MM.1S (cell line): ENCODE measurements around the gene PIGH.
"Not testable (repeated sequence)": the region's sequence is repeated elsewhere in the genome, so short reads cannot be mapped to it uniquely, and the experiment has no call there.

ENCODE experiments used
- DNase-seq: peaks from one replicate; pipeline ENCODE4 v3.0.0-alpha.2; 2015
- H2AFZ ChIP-seq: fragments of 300-600 bp; sonication (generic); 2 replicates; pipeline ENCODE4 v1.6.0; 2016; ENCODE audit warnings: antibody characterized with exemption, low read length
- H3F3A ChIP-seq: fragments of 300-600 bp; sonication (generic); 2 replicates; pipeline ENCODE4 v1.6.1; 2016; ENCODE audit warnings: mild to moderate bottlenecking, antibody characterized with exemption, low read length, moderate library complexity, mixed read lengths; ENCODE audit not compliant: insufficient read depth
- H3K27ac ChIP-seq: fragments of 300-600 bp; sonication (generic); 2 replicates; pipeline ENCODE4 v1.5.1; 2016; ENCODE audit warnings: mild to moderate bottlenecking, low read length
- H3K27me3 ChIP-seq: fragments of 300-600 bp; sonication (generic); replicated peaks from 2 replicates; pipeline ENCODE4 v1.6.0; 2016; ENCODE audit warnings: low read length; ENCODE audit not compliant: insufficient read depth
- H3K36me3 ChIP-seq: fragments of 300-600 bp; sonication (generic); replicated peaks from 2 replicates; pipeline ENCODE4 v1.6.1; 2016; ENCODE audit warnings: mild to moderate bottlenecking, low read length, mixed read lengths; ENCODE audit not compliant: insufficient read depth
- H3K4me1 ChIP-seq: fragments of 300-600 bp; sonication (generic); 2 replicates; pipeline ENCODE4 v1.6.1; 2016; ENCODE audit warnings: low read length, mixed read lengths
- H3K4me2 ChIP-seq: fragments of 300-600 bp; sonication (generic); 2 replicates; pipeline ENCODE4 v1.6.0; 2016; ENCODE audit warnings: low read depth, low read length
- H3K4me3 ChIP-seq: fragments of 300-600 bp; sonication (generic); 2 replicates; pipeline ENCODE4 v1.5.1; 2016; ENCODE audit warnings: low read length, mixed read lengths
- H3K79me2 ChIP-seq: fragments of 300-600 bp; sonication (generic); 2 replicates; pipeline ENCODE4 v1.6.1; 2016; ENCODE audit warnings: mixed run types, low read length, mixed read lengths
- H3K9ac ChIP-seq: fragments of 300-600 bp; sonication (generic); 2 replicates; pipeline ENCODE4 v1.6.1; 2016; ENCODE audit warnings: low read length, mixed read lengths
- H3K9me2 ChIP-seq: fragments of 300-600 bp; sonication (generic); replicated peaks from 2 replicates; pipeline ENCODE4 v1.6.1; 2016; ENCODE audit warnings: mild to moderate bottlenecking, low read length, mixed read lengths; ENCODE audit not compliant: insufficient read depth
- H3K9me3 ChIP-seq: fragments of 300-600 bp; sonication (generic); replicated peaks from 2 replicates; pipeline ENCODE4 v1.6.1; 2016; ENCODE audit warnings: mild to moderate bottlenecking, low read length, mixed read lengths; ENCODE audit not compliant: insufficient read depth
- H4K20me1 ChIP-seq: fragments of 300-600 bp; sonication (generic); 2 replicates; pipeline ENCODE4 v1.6.1; 2016; ENCODE audit warnings: mild to moderate bottlenecking, low read length, moderate library complexity, mixed read lengths; ENCODE audit not compliant: insufficient read depth
- CTCF ChIP-seq: fragments of 300-600 bp; sonication (generic); IDR thresholded peaks from 2 replicates; pipeline ENCODE4 v1.5.1; 2016; ENCODE audit warnings: antibody characterized with exemption, low read length, mixed read lengths
- EZH2 ChIP-seq: fragments of 300-600 bp; sonication (generic); optimal IDR thresholded peaks from 2 replicates; pipeline ENCODE3; 2017; ENCODE audit warnings: low read depth, mild to moderate bottlenecking, antibody characterized with exemption, low read length, mixed read lengths
- EZH2phosphoT487 ChIP-seq: fragments of 300-600 bp; sonication (generic); IDR thresholded peaks from 2 replicates; pipeline ENCODE4 v1.6.1; 2018; ENCODE audit warnings: antibody characterized with exemption, low read length

PIGH gene

GRCh38 chr14:67607646-67608045 is 7.6 kb upstream of the PIGH start:
- H3K4me1 ChIP-seq: no peaks in the 10 kb centered on the region
- no peaks in the 10 kb centered on the region for H3K9me2 ChIP-seq
- no peaks in the 10 kb centered on the region for H3K79me2 ChIP-seq
- no peak overlapping the region for H3K4me3 ChIP-seq
- no peaks in the 10 kb centered on the region for H4K20me1 ChIP-seq
- H3K27ac ChIP-seq: no peak overlapping the region
- no peaks in the 10 kb centered on the region for H3K9me3 ChIP-seq
- DNase-seq: no peak
- no peaks in the 10 kb centered on the region for H3K36me3 ChIP-seq
- H2AFZ ChIP-seq: no peak overlapping the region
- no peaks in the 10 kb centered on the region for H3F3A ChIP-seq
- H3K4me2 ChIP-seq: no peak overlapping the region
- no peak overlapping the region for H3K9ac ChIP-seq
- no peaks in the 10 kb centered on the region for H3K27me3 ChIP-seq
- TF ChIP-seq EZH2: no peak
- no peak for TF ChIP-seq EZH2phosphoT487

- no peaks in the 10 kb centered on the region for H3K27me3 ChIP-seq
- no peaks in the 10 kb centered on the region for H3K9me2 ChIP-seq
- H3K9me3 ChIP-seq: no peaks in the 10 kb centered on the region
- no peaks in the 10 kb centered on the region for H3F3A ChIP-seq
- H2AFZ ChIP-seq: no peak overlapping the region
- H4K20me1 ChIP-seq: no peaks in the 10 kb centered on the region
- no peak for TF ChIP-seq CTCF
- TF ChIP-seq EZH2: no peak
- no peak for TF ChIP-seq EZH2phosphoT487
- H3K27ac ChIP-seq: no peak overlapping the region
- H3K4me3 ChIP-seq: no peak overlapping the region
- H3K9ac ChIP-seq: no peak overlapping the region
- H3K36me3 ChIP-seq: no peaks in the 10 kb centered on the region
- no peaks in the 10 kb centered on the region for H3K79me2 ChIP-seq
- no peak for DNase-seq
- no peaks in the 10 kb centered on the region for H3K4me1 ChIP-seq
- no peak overlapping the region for H3K4me2 ChIP-seq
Observed at GRCh38 chr14:67602995-67603545, 3.0 kb upstream of the PIGH start.

- H3K4me1 ChIP-seq: no peaks in the 10 kb centered on the region
- no peak overlapping the region for H3K27ac ChIP-seq
- no peaks in the 10 kb centered on the region for H3F3A ChIP-seq
- H3K9me3 ChIP-seq: no peaks in the 10 kb centered on the region
- H3K27me3 ChIP-seq: no peaks in the 10 kb centered on the region
- H4K20me1 ChIP-seq: no peaks in the 10 kb centered on the region
- no peak overlapping the region for H2AFZ ChIP-seq
- H3K79me2 ChIP-seq: no peaks in the 10 kb centered on the region
- H3K9ac ChIP-seq: no peak overlapping the region
- no peaks in the 10 kb centered on the region for H3K9me2 ChIP-seq
- H3K4me3 ChIP-seq: no peak overlapping the region
- TF ChIP-seq EZH2: no peak
- no peak for TF ChIP-seq CTCF
- TF ChIP-seq EZH2phosphoT487: no peak
- H3K4me2 ChIP-seq: no peak overlapping the region
- no peaks in the 10 kb centered on the region for H3K36me3 ChIP-seq
- no peak for DNase-seq
Observed at GRCh38 chr14:67602076-67602475, 2.0 kb upstream of the PIGH start.

- H3K9ac ChIP-seq, H3K27ac ChIP-seq: not testable (repeated sequence)
- peak overlapping the region; percentile 80 for H2AFZ ChIP-seq
Observed at GRCh38 chr14:67600562-67600974, 500 bp upstream of the PIGH start.

More at GRCh38 chr14:67600562-67600974, 500 bp upstream of the PIGH start:
- H3K36me3 ChIP-seq, H4K20me1 ChIP-seq, H3K79me2 ChIP-seq, H3K9me3 ChIP-seq, DNase-seq, H3K27me3 ChIP-seq, H3F3A ChIP-seq, H3K4me1 ChIP-seq, H3K9me2 ChIP-seq: not testable (repeated sequence)
- Histone ChIP-seq H3K4me3 (0 out of 2 replicates have a peak overlapping the region, but pooled peaks have one; percentile 82), H3K4me2 (peak overlapping the region; percentile 55; the same call in 1 of the 2 replicates)
